Measurements from ENCODE around the gene CREBRF.

CREBRF gene

DNA sequence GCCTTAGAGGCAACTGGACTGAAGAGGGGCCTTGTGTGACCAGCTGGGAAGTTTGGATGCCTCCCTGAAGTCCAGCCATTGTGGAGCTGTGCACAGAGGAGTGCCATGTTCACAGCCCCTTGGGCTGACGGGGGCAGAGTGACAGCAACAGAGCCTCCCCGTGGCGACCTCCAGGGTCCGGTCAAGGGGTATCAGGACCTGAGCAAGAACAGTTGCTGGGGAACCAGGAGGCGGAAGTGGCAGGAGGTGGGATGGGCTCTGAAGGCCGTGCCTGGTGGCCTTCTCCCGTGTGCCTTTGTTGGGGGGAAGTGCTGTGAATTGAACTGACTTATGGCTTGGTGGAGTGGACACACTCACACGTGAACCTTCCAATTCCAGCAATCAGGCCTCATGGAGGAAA, 102.2 kb downstream of the CREBRF start:
- no peak for DNase-seq

DNA sequence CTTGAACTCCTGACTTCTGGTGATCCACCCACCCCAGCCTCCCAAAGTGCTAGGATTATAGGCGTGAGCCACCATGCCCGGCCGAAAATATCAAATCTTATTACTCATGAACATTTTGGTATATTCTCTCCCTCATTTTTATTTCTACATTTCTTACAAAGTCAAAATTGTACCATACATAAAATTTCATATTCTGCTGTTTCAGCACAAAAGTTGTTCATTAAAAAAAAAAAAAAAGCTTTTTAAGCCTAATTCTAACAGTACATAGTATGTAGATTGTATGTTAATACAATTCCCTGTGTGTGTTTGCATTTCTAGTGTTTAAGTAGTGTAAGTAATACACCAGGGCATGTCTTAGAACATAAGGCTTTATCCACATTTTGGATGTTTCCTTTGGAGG, 103.1 kb downstream of the CREBRF start:
- no peak for DNase-seq

DNA sequence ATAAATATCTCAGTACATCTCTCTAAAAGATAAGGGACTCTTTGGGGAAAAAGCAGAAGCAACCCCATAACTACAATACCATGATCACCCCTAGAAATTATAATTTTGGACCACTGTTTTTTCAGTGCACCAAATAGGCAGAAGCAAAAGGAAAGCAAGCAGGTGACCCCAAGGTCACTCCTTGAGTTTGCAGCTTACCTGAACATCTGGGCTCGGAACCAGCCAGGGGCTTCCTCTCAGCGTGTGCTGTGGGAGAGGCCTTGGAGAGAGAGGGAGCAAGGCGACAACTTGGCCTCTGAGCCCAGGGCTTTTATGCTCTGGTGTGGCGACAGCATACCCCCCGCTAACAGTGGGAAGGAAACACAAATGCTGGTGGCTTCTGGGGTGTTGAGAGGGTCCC, 105.0 kb downstream of the CREBRF start:
- DNase-seq = no peak

DNA sequence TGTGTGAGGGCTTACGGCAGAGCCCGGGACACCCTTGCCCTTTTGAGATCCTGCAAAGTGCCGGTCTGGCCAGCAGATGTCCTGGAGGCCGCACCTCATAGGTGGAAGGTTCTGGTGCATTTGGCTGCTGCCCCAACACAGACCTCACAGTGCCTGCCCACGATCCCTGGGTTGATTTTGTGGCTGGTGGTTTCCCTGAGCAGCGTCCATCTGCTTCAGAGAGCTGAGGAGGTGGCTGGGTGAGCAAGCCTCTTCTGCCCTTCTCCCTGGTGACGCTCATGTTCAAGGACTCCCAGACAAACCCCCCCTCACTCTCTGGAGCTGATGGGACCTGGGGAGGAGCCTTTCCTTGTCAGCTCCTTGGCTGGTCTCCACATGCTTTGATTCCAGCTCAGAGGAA, 107.1 kb downstream of the CREBRF start:
- DNase-seq = no peak

DNA sequence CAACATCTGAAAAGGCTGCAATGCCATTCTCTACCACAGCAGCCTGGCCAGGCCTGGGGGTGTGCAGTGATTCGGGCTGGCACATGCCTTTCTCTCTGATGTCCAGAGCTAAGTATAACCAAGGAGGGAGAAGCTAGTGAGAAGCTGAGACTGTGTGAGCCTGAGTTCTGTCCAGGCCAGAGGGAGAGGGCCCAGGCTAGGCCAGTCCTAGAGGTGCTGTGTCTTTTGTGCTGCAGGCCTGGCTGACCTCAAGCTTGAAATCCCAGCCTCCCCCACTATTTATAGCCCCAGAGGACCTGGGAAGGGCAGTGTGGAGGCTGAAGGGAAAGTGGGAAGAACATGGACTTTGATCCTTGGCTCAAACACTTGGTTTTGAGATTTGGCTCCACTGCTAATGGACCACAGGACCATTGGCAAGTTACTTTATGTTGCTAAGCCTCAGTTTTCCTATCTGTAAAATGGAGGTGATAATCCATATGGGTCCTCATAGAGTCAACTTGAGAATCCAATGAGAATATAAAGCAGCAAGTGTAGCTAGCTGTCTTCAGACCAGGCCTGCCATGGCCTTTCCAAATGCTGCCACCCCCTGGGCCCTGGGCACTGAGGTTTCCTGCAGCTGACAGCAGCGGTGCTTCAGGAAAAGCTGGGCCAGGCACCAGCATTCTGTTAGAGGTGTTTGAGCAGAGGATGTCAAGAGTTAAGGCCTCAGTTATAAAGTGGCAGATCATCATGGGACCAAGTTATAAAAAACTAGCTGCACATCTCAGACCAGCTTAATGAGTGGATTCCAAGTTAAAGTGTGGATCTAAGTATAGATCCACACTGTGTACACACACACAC, 109.2 kb downstream of the CREBRF start:
- no peak for DNase-seq

DNA sequence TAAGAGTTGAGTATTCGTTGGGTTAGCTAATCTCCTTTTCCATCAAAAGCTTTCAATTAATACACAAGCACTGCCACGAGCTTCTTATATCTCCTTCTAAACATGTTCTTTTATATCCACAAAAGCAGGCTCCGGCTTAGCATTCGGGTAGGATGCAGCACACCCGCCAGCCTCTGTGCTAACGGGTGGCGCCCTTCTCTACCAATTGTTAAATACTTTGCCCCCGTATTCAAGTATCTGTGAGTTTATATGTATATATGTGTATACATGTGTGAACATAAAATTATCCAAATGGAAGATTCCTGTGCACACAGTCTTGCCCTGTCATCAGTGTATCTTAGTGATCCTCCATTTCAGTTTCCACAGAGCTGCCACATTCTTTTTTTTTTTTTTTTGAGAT, 116.0 kb downstream of the CREBRF start:
- no peak for DNase-seq

DNA sequence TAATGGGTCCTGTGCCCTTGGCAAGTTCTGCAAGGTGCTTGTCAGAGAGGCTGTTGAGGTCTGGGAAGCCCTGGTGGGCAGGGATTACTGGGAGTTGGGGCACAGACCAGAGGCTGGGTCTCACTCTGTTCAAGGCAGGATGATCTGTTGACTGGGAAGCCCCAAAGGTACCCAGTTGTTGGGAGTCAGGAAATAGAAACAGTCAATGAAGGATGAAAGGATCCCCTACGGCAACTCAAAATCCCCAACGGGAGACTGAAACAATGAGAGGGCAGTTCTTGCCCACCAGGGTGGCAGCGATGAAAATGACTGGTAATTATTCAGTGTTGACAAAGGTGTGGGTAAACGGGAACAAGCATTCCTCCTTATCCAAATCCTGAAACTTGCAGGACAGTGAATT, 119.4 kb downstream of the CREBRF start:
- DNase-seq = no peak

DNA sequence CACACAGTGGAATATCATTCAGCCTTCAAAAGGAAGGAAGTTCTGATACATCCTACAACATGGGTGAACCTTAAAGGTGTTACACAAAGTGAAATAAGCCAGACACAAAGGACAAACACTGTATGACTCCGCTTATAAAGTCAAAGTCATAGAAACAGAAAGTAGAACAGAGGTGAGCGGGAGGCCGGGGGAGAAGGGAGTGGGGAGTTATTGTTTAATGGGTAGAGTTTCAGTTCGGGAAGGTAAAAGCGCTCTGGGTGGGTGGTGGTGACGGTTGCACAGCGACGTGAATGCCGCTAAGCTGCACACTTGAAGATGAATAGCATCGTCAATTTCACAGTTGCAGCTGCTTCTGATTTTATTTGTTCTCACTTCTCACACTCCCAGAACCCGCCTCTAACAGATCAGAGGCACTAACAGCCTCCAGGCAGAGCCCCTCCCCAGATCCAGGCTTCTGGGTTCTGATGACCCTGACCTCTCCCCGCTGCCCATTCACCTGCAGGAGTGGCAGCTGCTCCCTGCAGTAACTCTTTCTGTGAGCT, 122.3 kb downstream of the CREBRF start:
- DNase-seq = no peak

DNA sequence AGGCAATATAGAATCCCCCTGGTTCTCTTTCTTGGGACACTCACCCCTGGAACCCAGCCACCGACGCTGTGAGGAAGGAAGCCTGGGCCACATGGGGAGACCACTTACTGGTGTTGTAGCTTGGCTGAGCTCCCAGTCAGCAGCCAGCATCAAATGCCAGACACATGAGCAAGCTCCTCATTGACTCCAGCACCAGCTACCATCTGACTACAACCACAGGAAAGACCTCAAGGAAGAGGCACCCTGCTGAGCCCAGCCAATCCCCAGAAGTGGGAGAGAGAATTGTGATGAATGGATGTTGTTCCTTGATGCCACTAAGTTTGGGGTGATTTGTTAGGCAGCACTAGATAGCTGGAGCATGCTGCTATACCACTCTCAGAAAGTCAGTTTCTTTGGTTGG, 124.2 kb downstream of the CREBRF start:
- DNase-seq = no peak

DNA sequence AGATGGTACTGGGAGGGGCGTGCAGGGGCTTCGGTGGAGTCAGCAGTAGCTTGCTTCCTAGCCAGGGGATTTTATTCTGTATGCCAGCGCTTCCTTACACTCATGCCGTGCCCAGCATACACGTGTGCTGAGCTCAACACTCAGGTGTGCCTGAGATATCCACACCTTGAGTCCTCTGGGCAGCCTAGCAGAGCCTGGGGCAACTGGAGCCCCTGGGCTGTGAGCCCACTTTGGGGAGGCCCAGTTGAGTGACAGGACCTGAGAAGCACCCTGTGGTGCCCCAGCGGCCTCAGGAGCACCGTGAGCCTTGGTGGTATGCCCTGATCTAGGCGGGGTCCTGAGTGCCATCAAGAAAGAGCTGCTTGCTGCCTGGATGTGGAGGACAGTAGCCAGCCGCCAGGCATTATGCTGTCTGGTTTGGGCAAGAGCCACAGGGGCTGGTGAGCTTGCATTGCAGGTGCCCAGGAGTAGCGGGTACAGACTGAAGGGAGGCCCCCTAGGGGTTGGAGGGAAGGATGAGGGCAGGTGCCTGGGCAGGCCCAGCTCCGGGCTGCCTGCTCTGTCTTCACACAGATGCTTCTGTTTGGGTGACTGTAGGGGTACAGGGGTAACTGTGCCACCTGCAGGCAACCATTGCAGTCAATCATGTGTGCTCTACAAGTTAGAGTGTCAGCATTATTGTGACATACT, 131.0 kb downstream of the CREBRF start:
- no peak for DNase-seq

DNA sequence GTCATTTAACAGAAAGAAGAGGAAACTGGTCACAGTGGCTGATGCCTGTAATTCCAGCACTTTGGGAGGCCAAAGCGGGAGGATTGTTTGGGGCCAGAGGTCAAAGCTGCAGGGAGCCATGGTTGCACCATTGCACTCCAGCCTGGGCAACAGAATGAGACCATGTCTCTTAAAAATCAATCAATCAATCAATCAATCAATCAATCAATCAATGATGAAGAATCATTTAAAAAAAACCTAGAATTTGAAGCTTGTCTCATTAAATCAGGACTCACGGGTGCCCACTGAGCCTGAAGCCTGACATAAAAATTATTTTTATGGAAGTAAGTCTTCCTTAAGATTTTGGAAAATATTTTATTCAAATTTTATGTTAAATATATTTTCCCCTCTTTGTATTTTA, 132.1 kb downstream of the CREBRF start:
- no peak for DNase-seq

Measured in eye (tissue), 1 donor.